CD4-positive, CD25-positive, alpha-beta regulatory T cell (primary cell): ENCODE measurements around the gene TMA7B. TPM values are rescaled to one million over a fixed set of nuclear protein-coding genes. Genes with fewer than 3 reads are reported as not detected.

Source experiments
- ATAC-seq, 2 donors: fragments of 150-1000 bp; cut with Tn5 transposase; one replicate each; pipeline ENCODE4 v1.10.0; 2021; ENCODE audit warnings: low read depth in 2 of 2, moderate number of reproducible peaks in 2 of 2, moderate library complexity in 1 of 2
- DNase-seq, 3 donors: peaks; one replicate each; pipeline versions ENCODE4 v3.0.0 to v3.0.0-alpha.2; 2012 to 2022; ENCODE audit warnings: mixed read lengths in 1 of 3
- H3K27ac ChIP-seq: one replicate; pipeline ENCODE4 v1.7.0; 2013; ENCODE audit warnings: mild to moderate bottlenecking, low read length; ENCODE audit not compliant: insufficient read depth, poor library complexity, severe bottlenecking
- H3K27me3 ChIP-seq: one replicate; pipeline ENCODE4 v1.7.0; 2013; ENCODE audit warnings: low read length; ENCODE audit not compliant: control insufficient read depth, insufficient read depth
- H3K36me3 ChIP-seq: one replicate; pipeline ENCODE4 v1.7.0; 2013; ENCODE audit warnings: mild to moderate bottlenecking, low read length, moderate library complexity; ENCODE audit not compliant: control insufficient read depth, insufficient read depth
- H3K4me1 ChIP-seq: 2 replicates; pipeline ENCODE4 v1.7.0; 2013; ENCODE audit warnings: mild to moderate bottlenecking, low read length; ENCODE audit not compliant: insufficient read depth, control insufficient read depth, poor library complexity, severe bottlenecking
- H3K4me3 ChIP-seq: one replicate; pipeline ENCODE4 v1.7.0; 2013; ENCODE audit warnings: low read depth, mild to moderate bottlenecking, low read length, moderate library complexity
- H3K9me3 ChIP-seq, 2 experiments: 1 replicate in 1 of 2; 2 replicates in 1 of 2; pipeline ENCODE4 v1.7.0; 2013; ENCODE audit warnings: low read length in 2 of 2, mild to moderate bottlenecking in 1 of 2, moderate library complexity in 1 of 2; ENCODE audit not compliant: control insufficient read depth in 2 of 2
- H3K27ac Mint-ChIP-seq, 3 donors: one replicate each; pipeline ENCODE4 v1.8.0; 2020 to 2022; ENCODE audit warnings: mild to moderate bottlenecking in 3 of 3, mixed read lengths in 3 of 3, moderate library complexity in 2 of 3
- H3K27me3 Mint-ChIP-seq: one replicate; pipeline ENCODE4 v1.8.0; 2022; ENCODE audit warnings: mild to moderate bottlenecking, mixed read lengths
- H3K36me3 Mint-ChIP-seq: one replicate; pipeline ENCODE4 v1.8.0; 2020; ENCODE audit warnings: mixed read lengths
- H3K4me1 Mint-ChIP-seq, 4 donors: one replicate each; pipeline ENCODE4 v1.8.0; 2020 to 2022; ENCODE audit warnings: mixed read lengths in 4 of 4, mild to moderate bottlenecking in 1 of 4
- H3K4me3 Mint-ChIP-seq, 4 donors: one replicate each; pipeline ENCODE4 v1.8.0; 2020 to 2022; ENCODE audit warnings: mild to moderate bottlenecking in 4 of 4, mixed read lengths in 4 of 4, moderate library complexity in 3 of 4
- H3K9me3 Mint-ChIP-seq, 7 donors: one replicate each; pipeline ENCODE4 v1.8.0; 2020 to 2022; ENCODE audit warnings: mixed read lengths in 7 of 7, mild to moderate bottlenecking in 3 of 7, moderate library complexity in 2 of 7
- polyA plus RNA-seq, 4 donors: library from polyadenylated mRNA; unstranded; fragments of 300-500 nt; fragmentation: Illumina TruSeq; gene quantifications; one replicate each; pipeline ENCODE4 v1.2.3, GENCODE V29; 2021
- total RNA-seq: library from RNA; stranded (reverse); gene quantifications from one replicate; pipeline ENCODE4 v1.2.3, GENCODE V29; 2022

Gene TMA7B
- total and polyA plus RNA-seq, 5 donors from 2014 or later: 0.91 to 13.0 (median 1.7) TPM

- H3K9me3 Mint-ChIP-seq: no peaks in the 10 kb centered on the region
- Histone ChIP-seq H3K4me3 (no peak overlapping the region), H3K36me3 (peaks cover 94% of the 10 kb centered on the region), H3K27me3 (no peaks in the 10 kb centered on the region), H3K9me3 (no peaks in the 10 kb centered on the region), H3K4me1 (peaks cover 7% of the 10 kb centered on the region), H3K27ac (no peak overlapping the region)
- H3K4me3 Mint-ChIP-seq: no peak overlapping the region
- DNase-seq (no peak), ATAC-seq (no peak)
- H3K27ac Mint-ChIP-seq: peak overlapping the region in 1 of 3 donors; percentile 61
- peaks cover 6 to 18% (median 12%) of the 10 kb centered on the region in 4 donors for H3K4me1 Mint-ChIP-seq
- peaks cover 58% of the 10 kb centered on the region for H3K36me3 Mint-ChIP-seq
- H3K27me3 Mint-ChIP-seq: no peaks in the 10 kb centered on the region
Observed at GRCh38 chr22:39966470-39966869, 6.3 kb downstream of the TMA7B start.

GRCh38 chr22:39967103-39967829, 7.1 kb downstream of the TMA7B start:
- no peak overlapping the region for H3K27ac ChIP-seq
- DNase-seq (no peak), ATAC-seq (no peak)
- no peaks in the 10 kb centered on the region for H3K9me3 Mint-ChIP-seq
- H3K27me3 Mint-ChIP-seq: no peaks in the 10 kb centered on the region
- H3K36me3 Mint-ChIP-seq: peaks cover 61% of the 10 kb centered on the region
- H3K4me1 Mint-ChIP-seq: peaks cover 0 to 12% (median 7%) of the 10 kb centered on the region in 4 donors
- H3K4me3 Mint-ChIP-seq: no peak overlapping the region
- peak overlapping the region in 2 of 3 donors; percentile 48 to 49 for H3K27ac Mint-ChIP-seq
- H3K27me3 ChIP-seq: no peaks in the 10 kb centered on the region
- no peak overlapping the region for H3K4me3 ChIP-seq
- no peaks in the 10 kb centered on the region for H3K9me3 ChIP-seq
- no peaks in the 10 kb centered on the region for H3K4me1 ChIP-seq
- H3K36me3 ChIP-seq: peaks cover 98% of the 10 kb centered on the region

DNA sequence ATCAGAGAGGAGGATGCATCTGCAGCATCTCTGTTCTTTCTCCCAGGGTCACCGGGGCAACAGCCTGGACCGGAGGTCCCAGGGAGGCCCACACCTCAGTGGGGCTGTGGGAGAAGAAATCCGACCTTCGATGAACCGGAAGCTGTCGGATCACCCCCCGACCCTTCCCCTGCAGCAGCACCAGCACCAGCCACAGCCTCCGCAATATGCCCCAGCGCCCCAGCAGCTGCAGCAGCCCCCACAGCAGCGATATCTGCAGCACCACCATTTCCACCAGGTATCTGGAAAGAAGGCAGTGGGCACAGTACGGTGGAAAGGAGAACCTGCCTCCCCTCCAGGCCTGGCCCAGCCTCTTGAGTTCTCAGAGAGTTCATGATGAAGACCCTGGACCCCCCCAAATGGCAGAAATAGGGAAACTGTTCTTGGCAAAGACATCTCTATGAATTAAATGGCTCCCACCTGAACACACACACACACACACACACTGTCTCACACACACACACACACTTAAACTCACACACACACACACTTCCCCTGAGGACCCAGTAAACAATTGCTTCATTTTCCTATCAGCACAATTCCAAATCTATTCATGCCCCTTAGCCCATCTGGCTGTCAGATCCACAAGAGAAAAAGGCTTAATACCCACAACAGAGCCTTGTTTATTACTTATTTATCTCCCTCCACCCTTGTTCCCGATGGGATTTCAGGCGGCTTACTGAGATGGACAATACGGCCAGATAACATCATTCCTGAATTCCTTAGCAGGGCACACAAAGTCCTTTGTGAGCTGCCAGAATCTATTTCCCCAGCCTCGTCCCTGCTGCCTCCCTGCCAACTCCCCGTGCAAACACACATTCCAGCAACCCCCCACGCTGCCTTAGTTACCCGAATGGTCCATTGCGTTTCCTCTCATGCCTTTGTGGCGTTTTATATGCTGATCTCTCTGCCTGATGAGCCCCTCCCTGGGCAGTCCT, 8.1 kb downstream of the TMA7B start:
- Histone ChIP-seq H3K27me3 (no peaks in the 10 kb centered on the region), H3K36me3 (peaks cover 98% of the 10 kb centered on the region), H3K4me3 (no peak overlapping the region), H3K27ac (no peak overlapping the region), H3K4me1 (no peaks in the 10 kb centered on the region), H3K9me3 (no peaks in the 10 kb centered on the region)
- Mint-ChIP-seq H3K27ac (peak overlapping the region in 2 of 3 donors; percentile 32 to 70), H3K4me3 (peak overlapping the region in 1 of 4 donors; percentile 13), H3K36me3 (peaks cover 66% of the 10 kb centered on the region), H3K9me3 (peaks cover 0 to 1% (median 0%) of the 10 kb centered on the region in 7 donors), H3K27me3 (no peaks in the 10 kb centered on the region), H3K4me1 (peaks cover 0 to 9% (median 6%) of the 10 kb centered on the region in 4 donors)
- no peak for DNase-seq
- ATAC-seq: no peak

GRCh38 chr22:39970742-39971141, 10.5 kb downstream of the TMA7B start:
- ATAC-seq: no peak
- Histone ChIP-seq H3K27ac (peak overlapping the region; percentile 1), H3K4me1 (no peaks in the 10 kb centered on the region), H3K36me3 (peaks cover 83% of the 10 kb centered on the region), H3K4me3 (no peak overlapping the region), H3K27me3 (no peaks in the 10 kb centered on the region), H3K9me3 (no peaks in the 10 kb centered on the region)
- Mint-ChIP-seq H3K27ac (no peak overlapping the region), H3K9me3 (peaks cover 0 to 1% (median 0%) of the 10 kb centered on the region in 7 donors), H3K4me1 (peaks cover 0 to 5% (median 2%) of the 10 kb centered on the region in 4 donors), H3K36me3 (peaks cover 65% of the 10 kb centered on the region), H3K4me3 (no peak overlapping the region), H3K27me3 (no peaks in the 10 kb centered on the region)
- no peak for DNase-seq

DNA sequence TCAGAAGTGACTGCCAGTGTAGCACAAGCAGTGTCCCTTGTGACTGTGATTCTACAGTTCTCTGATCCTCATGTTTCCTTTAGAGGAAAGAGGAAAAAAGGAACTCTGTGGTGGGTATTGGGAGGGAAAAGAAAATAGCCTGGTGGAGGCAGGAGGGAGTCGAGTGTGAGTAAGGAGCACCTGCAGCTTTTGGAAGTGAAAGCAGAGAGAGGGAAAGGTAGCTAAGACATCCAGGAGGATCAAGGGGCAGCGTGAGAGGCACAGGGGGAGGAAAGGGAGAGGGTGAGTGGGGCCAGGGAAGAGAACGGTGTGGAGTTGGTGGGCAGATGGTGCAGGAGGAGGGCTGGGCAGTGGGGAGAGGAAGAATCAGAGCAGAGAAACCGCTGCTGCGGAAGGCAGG, 12.4 kb downstream of the TMA7B start:
- Histone ChIP-seq H3K9me3 (no peaks in the 10 kb centered on the region), H3K4me1 (no peaks in the 10 kb centered on the region), H3K27me3 (no peaks in the 10 kb centered on the region), H3K27ac (no peak overlapping the region), H3K36me3 (peaks cover 66% of the 10 kb centered on the region), H3K4me3 (no peak overlapping the region)
- DNase-seq: no peak
- peaks cover 0 to 2% (median under 1%) of the 10 kb centered on the region in 4 donors for H3K4me1 Mint-ChIP-seq
- no peaks in the 10 kb centered on the region for H3K27me3 Mint-ChIP-seq
- peak overlapping the region in 1 of 3 donors; percentile 82 for H3K27ac Mint-ChIP-seq
- H3K4me3 Mint-ChIP-seq: peak overlapping the region in 1 of 4 donors; percentile 68
- peaks cover 61% of the 10 kb centered on the region for H3K36me3 Mint-ChIP-seq
- peaks cover 0 to 1% (median 0%) of the 10 kb centered on the region in 7 donors for H3K9me3 Mint-ChIP-seq
- no peak for ATAC-seq

GRCh38 chr22:39973656-39974055, 13.5 kb downstream of the TMA7B start:
- H3K4me1 ChIP-seq: no peaks in the 10 kb centered on the region
- Mint-ChIP-seq H3K27ac (peak overlapping the region; percentile 59 to 82 (median 60)), H3K4me3 (no peak overlapping the region), H3K9me3 (peaks cover 0 to 1% (median 0%) of the 10 kb centered on the region in 7 donors), H3K27me3 (no peaks in the 10 kb centered on the region), H3K36me3 (peaks cover 53% of the 10 kb centered on the region), H3K4me1 (peaks cover 0 to 2% (median under 1%) of the 10 kb centered on the region in 4 donors)
- no peak overlapping the region for H3K27ac ChIP-seq
- no peak overlapping the region for H3K4me3 ChIP-seq
- H3K9me3 ChIP-seq: no peaks in the 10 kb centered on the region
- ATAC-seq: no peak
- H3K36me3 ChIP-seq: peaks cover 56% of the 10 kb centered on the region
- H3K27me3 ChIP-seq: no peaks in the 10 kb centered on the region
- no peak for DNase-seq

- no peaks in the 10 kb centered on the region for H3K9me3 ChIP-seq
- H3K27ac Mint-ChIP-seq: peak overlapping the region in 2 of 3 donors; percentile 59 to 60
- peaks cover 49% of the 10 kb centered on the region for H3K36me3 Mint-ChIP-seq
- peaks cover 0 to 1% (median 0%) of the 10 kb centered on the region in 7 donors for H3K9me3 Mint-ChIP-seq
- no peak overlapping the region for H3K27ac ChIP-seq
- no peak overlapping the region for H3K4me3 ChIP-seq
- H3K4me1 ChIP-seq: no peaks in the 10 kb centered on the region
- H3K4me3 Mint-ChIP-seq: no peak overlapping the region
- no peaks in the 10 kb centered on the region for H3K27me3 ChIP-seq
- DNase-seq (no peak), ATAC-seq (no peak)
- H3K4me1 Mint-ChIP-seq: peaks cover 0 to 4% (median under 1%) of the 10 kb centered on the region in 4 donors
- H3K36me3 ChIP-seq: peaks cover 52% of the 10 kb centered on the region
- no peaks in the 10 kb centered on the region for H3K27me3 Mint-ChIP-seq
Observed at GRCh38 chr22:39974065-39974464, 13.9 kb downstream of the TMA7B start.
